ENCODE measurements around the gene KRTAP4-11.

GRCh38 chr17:41163828-41164227, 45.7 kb upstream of the KRTAP4-11 start:
- TF ChIP-seq REST (IDR thresholded peaks at IDR 0.05; ENCODE audit: insufficient read depth in 1 of 2, low read depth in 2 of 2, low read length in 2 of 2) = no peak
- no peak for TF ChIP-seq POLR2AphosphoS5 (IDR thresholded peaks at IDR 0.05; ENCODE audit: low read depth, low read length)
- no peak for TF ChIP-seq SIN3A (IDR thresholded peaks at IDR 0.05; ENCODE audit: borderline replicate concordance, insufficient read depth, low read length)

Measured in PFSK-1 (cell line).